Spinal cord (tissue), 10 donors: Measurements from ENCODE around the gene PRKN. TPM values are rescaled to one million over a fixed set of nuclear protein-coding genes. Genes with fewer than 3 reads are reported as not detected.
A peak's percentile ranks its signal among the peaks of the same experiment; 100 is the strongest.

Experiments used
- DNase-seq, 6 donors: peaks; one replicate each; pipeline versions ENCODE4 v3.0.0 to v3.0.0-alpha.2; 2013 to 2015; ENCODE audit warnings: low spot score in 6 of 6, low read depth in 4 of 6
- H3K27ac ChIP-seq: one replicate; pipeline ENCODE4 v1.5.1; 2013; ENCODE audit warnings: low read depth, low read length, control low read depth
- H3K27me3 ChIP-seq: one replicate; pipeline ENCODE4 v1.6.1; 2013; ENCODE audit warnings: low read length; ENCODE audit not compliant: control insufficient read depth, insufficient read depth
- H3K36me3 ChIP-seq: one replicate; pipeline ENCODE4 v1.6.1; 2013; ENCODE audit warnings: low read length; ENCODE audit not compliant: control insufficient read depth, insufficient read depth
- H3K4me1 ChIP-seq: one replicate; pipeline ENCODE4 v1.6.1; 2013; ENCODE audit warnings: low read length; ENCODE audit not compliant: control insufficient read depth, insufficient read depth
- H3K4me3 ChIP-seq: one replicate; pipeline ENCODE4 v1.5.1; 2013; ENCODE audit warnings: low read depth, low read length, control low read depth
- H3K9me3 ChIP-seq: one replicate; pipeline ENCODE4 v1.6.1; 2013; ENCODE audit warnings: low read length; ENCODE audit not compliant: control insufficient read depth, insufficient read depth
- WGBS: methylation state at CpG from one replicate; pipeline ENCODE4 v1.1.5; 2013; ENCODE audit warnings: missing lambda C conversion rate; ENCODE audit not compliant: insufficient coverage; 5-methylcytosine and 5-hydroxymethylcytosine counted together
- polyA plus RNA-seq, 2 donors: library from polyadenylated mRNA; unstranded; fragments of 120-200 nt; gene quantifications; one replicate each; pipeline ENCODE4 v1.2.1, GENCODE V29; 2013; ENCODE audit not compliant: insufficient read length in 2 of 2
- total RNA-seq, 2 donors: library from RNA; depleted of rRNA in 1 of 2; stranded (reverse); fragments of 120-200 nt in 1 of 2; fragments of >200 nt in 1 of 2; gene quantifications; one replicate each; pipeline versions ENCODE4 v1.2.3 to v1.2.4, GENCODE V29; 2013 to 2014
- donor health status: healthy.

The PRKN gene
- total and polyA plus RNA-seq, 4 donors: 7.4 to 9.5 (median 8.4) TPM

- H3K4me1 ChIP-seq: peaks cover 41% of the 10 kb centered on the region
- H3K4me3 ChIP-seq: no peak overlapping the region
- peak in 4 of 6 donors; percentile 15 to 89 (median 66) for DNase-seq
- H3K9me3 ChIP-seq: no peaks in the 10 kb centered on the region
- 74% methylated on average over 3 of the region's 15 CpGs for WGBS
- no peak overlapping the region for H3K27ac ChIP-seq
- no peaks in the 10 kb centered on the region for H3K36me3 ChIP-seq
- no peaks in the 10 kb centered on the region for H3K27me3 ChIP-seq
Observed at GRCh38 chr6:161836643-161837448, 890.7 kb downstream of the PRKN start.

- no peak overlapping the region for H3K27ac ChIP-seq
- no peaks in the 10 kb centered on the region for H3K36me3 ChIP-seq
- WGBS: 14% methylated on average over 13 of the region's 19 CpGs
- no peaks in the 10 kb centered on the region for H3K27me3 ChIP-seq
- peak in 2 of 6 donors; percentile 65 to 87 for DNase-seq
- H3K4me1 ChIP-seq: peaks cover 41% of the 10 kb centered on the region
- no peaks in the 10 kb centered on the region for H3K9me3 ChIP-seq
- H3K4me3 ChIP-seq: no peak overlapping the region
Observed at GRCh38 chr6:161835500-161836215, 891.9 kb downstream of the PRKN start.

DNA sequence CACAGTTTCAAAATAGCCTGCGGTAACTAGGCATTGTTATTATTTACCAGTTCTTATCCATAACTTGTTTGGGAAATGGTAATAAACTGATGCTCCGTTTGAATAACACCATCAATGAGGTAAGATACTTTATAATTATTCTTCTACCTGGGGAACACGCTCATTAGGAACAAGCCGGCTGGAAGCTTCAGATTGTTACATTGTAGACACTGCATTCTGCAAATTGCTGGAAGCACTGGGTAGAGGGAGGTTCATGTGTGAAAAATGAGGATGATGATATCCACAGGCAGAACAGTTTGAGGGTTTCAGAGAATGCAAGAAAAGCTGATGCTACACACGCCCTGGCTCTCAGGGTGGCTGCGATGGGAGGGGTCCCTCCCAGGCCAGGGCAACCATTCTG, 893.1 kb downstream of the PRKN start:
- no peak overlapping the region for H3K27ac ChIP-seq
- H3K27me3 ChIP-seq: no peaks in the 10 kb centered on the region
- H3K4me1 ChIP-seq: peaks cover 39% of the 10 kb centered on the region
- H3K9me3 ChIP-seq: no peaks in the 10 kb centered on the region
- no peak overlapping the region for H3K4me3 ChIP-seq
- WGBS: 62% methylated on average over 3 of the region's 6 CpGs
- H3K36me3 ChIP-seq: no peaks in the 10 kb centered on the region
- peak in 1 of 6 donors; percentile 69 for DNase-seq

- no peaks in the 10 kb centered on the region for H3K36me3 ChIP-seq
- no peaks in the 10 kb centered on the region for H3K27me3 ChIP-seq
- H3K9me3 ChIP-seq: no peaks in the 10 kb centered on the region
- H3K4me3 ChIP-seq: no peak overlapping the region
- 93% methylated on average over 10 of the region's 18 CpGs for WGBS
- DNase-seq: no peak
- no peak overlapping the region for H3K27ac ChIP-seq
- H3K4me1 ChIP-seq: peaks cover 29% of the 10 kb centered on the region
Observed at GRCh38 chr6:161833099-161833860, 894.3 kb downstream of the PRKN start.

GRCh38 chr6:161832622-161833021, 894.9 kb downstream of the PRKN start:
- Histone ChIP-seq H3K4me3 (no peak overlapping the region), H3K9me3 (no peaks in the 10 kb centered on the region), H3K36me3 (no peaks in the 10 kb centered on the region), H3K27ac (no peak overlapping the region), H3K4me1 (peaks cover 24% of the 10 kb centered on the region), H3K27me3 (no peaks in the 10 kb centered on the region)
- no peak for DNase-seq
- 98% methylated on average over 7 of the region's 12 CpGs for WGBS

DNA sequence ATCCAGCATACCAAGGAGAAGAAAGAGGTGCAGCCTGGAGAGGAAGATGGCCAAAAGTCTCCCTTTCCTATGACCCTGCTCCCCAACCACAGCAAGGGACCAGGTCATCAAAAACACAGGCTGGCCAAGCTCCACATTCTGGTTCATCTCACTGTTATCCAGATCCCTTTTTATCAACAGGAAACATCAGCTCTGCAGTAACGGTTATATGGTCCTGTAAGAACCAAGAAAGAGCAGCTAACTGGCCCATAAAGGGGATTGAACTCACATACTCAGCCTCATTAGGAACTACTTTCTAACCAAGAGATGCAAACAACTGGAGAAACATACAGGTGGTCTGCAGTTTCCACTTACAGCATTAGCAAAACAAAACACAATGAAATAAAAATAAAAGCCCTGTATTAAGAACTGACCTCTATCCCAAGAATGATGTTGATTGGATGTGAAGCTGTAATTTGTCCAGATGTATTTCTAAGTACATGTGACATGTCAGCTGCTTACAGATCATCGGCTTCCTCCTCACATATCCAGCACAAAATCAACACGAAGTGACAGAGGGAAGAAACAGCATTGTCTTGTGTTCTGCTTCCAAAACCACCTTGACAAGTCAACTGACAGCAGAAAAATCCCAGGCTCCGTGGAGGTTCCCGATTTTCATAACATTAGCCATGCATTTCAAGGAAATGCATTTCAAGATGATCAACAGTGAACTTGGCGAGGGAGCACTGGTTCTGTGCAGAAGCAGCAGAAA, 896.5 kb downstream of the PRKN start:
- Histone ChIP-seq H3K4me1 (peaks cover 16% of the 10 kb centered on the region), H3K4me3 (no peak overlapping the region), H3K36me3 (no peaks in the 10 kb centered on the region), H3K27ac (no peak overlapping the region), H3K27me3 (no peaks in the 10 kb centered on the region), H3K9me3 (no peaks in the 10 kb centered on the region)
- no peak for DNase-seq
- WGBS: 70% methylated on average over 3 of the region's 6 CpGs

DNA sequence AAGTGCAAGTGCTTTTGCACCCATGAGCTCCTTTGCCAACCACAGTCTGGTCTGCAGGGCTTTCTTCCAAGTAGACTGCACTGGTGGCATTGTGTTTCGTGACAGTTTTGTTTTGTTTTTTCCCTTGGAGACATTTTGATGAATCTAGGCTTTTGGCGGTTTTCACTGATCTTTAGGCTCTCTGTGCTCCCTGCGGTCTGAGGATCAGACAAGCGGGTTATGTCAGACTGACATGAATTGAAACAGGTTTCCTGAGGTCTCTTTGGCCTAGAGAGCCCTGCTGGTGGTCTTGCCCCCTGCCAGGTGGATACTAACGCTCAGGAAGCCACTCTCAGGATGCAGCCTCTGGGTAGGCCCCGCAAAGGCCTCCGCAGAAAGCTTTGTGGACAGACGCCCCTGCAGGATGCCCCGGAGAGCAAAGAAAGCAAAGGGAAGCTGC, 898.3 kb downstream of the PRKN start:
- no peaks in the 10 kb centered on the region for H3K9me3 ChIP-seq
- peaks cover 4% of the 10 kb centered on the region for H3K4me1 ChIP-seq
- H3K4me3 ChIP-seq: no peak overlapping the region
- no peaks in the 10 kb centered on the region for H3K36me3 ChIP-seq
- no peak overlapping the region for H3K27ac ChIP-seq
- peak in 2 of 6 donors; percentile 54 to 87 for DNase-seq
- 36% methylated on average over 9 of the region's 9 CpGs for WGBS
- H3K27me3 ChIP-seq: no peaks in the 10 kb centered on the region

DNA sequence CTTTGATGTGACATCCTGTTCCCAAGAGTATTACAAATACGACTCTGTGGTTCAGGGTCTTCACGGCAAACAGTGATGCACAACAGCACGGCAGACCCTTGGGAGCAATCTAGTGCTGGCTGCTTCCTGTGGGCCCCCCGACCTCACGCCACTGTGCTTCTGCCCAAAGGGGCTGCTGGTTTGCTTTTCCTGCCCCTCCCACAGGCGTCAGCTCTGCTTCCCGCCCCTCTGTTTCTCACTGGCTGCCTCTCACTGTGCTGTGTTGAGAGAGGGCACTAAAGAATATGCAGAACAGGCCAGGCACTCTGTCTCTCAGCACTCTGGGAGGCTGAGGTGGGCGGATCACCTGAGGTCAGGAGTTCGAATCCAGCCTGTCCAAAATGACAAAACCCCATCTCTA, 899.2 kb downstream of the PRKN start:
- 69% methylated on average over 5 of the region's 9 CpGs for WGBS
- no peak for DNase-seq
- no peak overlapping the region for H3K27ac ChIP-seq
- no peaks in the 10 kb centered on the region for H3K27me3 ChIP-seq
- H3K36me3 ChIP-seq: no peaks in the 10 kb centered on the region
- H3K4me1 ChIP-seq: peaks cover 4% of the 10 kb centered on the region
- H3K9me3 ChIP-seq: no peaks in the 10 kb centered on the region
- no peak overlapping the region for H3K4me3 ChIP-seq

DNA sequence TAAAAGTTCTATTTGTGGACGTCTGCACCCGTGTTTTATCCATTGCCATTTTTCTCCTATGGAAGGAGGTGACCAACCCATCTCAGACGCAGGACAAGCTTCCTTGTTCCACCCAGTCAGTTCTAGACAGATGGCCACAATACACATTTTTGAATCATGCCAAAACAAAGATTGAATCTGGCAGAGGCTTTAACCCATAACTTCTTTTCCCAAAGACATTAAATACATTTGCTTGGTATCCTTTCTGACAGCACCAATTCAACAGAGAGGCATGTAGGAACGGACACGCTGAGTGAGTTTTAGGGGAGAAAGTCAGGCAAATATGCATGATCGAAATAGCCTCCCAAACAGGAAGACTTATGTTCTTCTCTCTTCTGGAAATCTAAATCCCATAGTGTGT, 901.1 kb downstream of the PRKN start:
- Histone ChIP-seq H3K4me3 (no peak overlapping the region), H3K27ac (no peak overlapping the region), H3K9me3 (no peaks in the 10 kb centered on the region), H3K4me1 (peaks cover 4% of the 10 kb centered on the region), H3K27me3 (no peaks in the 10 kb centered on the region), H3K36me3 (no peaks in the 10 kb centered on the region)
- 79% methylated on average over 3 of the region's 6 CpGs for WGBS
- peak in 1 of 6 donors; percentile 55 for DNase-seq
